Activated CD4-positive, alpha-beta T cell treated with anti-CD3 and anti-CD28 coated beads, Interleukin-2, Interleukin-6, amounts not matched to agents 100 ng/mL and 50 ng/mL, durations not matched to agents 16 hours and 8 hours (primary cell): Measurements from ENCODE around the gene RAB3GAP2.
A peak's percentile ranks its signal among the peaks of the same experiment; 100 is the strongest.
"Not testable (repeated sequence)": the region's sequence is repeated elsewhere in the genome, so short reads cannot be mapped to it uniquely, and the experiment has no call there.

Experiments
- DNase-seq: peaks from one replicate; pipeline ENCODE4 v3.0.0-alpha.2; 2020

RAB3GAP2 gene

DNA sequence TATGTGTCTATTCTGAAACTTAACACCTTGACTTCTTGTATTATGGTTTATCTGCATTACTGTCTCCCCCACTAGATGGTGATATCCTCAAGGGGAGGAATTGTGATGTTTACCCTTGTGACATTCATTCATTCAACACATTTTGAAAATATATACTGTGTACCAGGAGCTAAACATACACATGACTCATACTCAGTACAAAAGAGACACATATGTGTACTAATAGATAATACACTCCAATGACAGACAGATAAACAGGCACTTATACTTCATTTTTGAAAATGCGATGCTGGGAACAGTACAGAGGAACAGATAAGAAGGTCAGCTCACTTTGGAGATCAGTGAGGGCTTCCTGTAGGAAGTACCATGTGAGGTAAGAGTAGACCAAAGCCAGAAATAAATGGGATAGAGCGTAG is 8.9 kb upstream of the RAB3GAP2 start:
- no peak for DNase-seq

GRCh38 chr1:220280249-220280648 is 8.0 kb upstream of the RAB3GAP2 start:
- no peak for DNase-seq

DNA sequence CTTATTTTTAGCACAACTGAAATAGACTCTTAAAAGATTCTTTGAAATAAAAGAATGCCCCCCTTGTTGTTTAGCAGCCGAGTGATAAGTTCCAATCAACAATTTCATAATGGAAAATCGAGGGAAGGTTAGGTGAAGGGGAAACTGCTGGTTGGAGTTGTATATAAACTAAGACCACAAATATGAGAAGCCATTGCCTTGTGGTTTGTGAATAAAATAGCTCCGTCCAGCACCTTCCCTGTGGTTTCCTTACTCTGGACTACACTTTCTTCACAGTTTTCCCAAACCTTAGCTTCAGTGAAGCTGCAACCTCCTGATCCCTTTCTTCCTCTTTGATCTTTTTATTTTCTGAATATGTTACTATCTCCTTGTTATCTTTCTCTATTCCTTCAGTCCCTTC is 6.7 kb upstream of the RAB3GAP2 start:
- no peak for DNase-seq

DNA sequence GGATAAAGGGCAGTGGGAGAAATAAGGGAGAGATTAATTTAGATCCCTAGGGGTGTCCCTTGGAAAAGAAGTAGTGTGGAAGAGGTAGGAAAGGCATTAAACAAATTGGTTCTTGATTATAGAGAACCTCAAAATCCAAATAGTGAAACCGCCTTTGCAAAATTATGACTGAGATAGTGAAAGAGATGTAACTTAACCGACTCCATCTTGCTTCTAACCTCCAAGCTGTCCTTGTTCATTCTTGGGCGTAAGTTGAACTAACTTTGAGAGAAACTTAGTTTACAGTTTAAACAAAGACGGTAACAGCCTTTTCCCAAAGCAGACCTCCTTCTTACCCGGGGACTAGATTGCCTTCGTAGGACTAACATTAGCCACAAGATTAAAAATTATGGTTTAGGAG is 3.2 kb upstream of the RAB3GAP2 start:
- no peak for DNase-seq

DNA sequence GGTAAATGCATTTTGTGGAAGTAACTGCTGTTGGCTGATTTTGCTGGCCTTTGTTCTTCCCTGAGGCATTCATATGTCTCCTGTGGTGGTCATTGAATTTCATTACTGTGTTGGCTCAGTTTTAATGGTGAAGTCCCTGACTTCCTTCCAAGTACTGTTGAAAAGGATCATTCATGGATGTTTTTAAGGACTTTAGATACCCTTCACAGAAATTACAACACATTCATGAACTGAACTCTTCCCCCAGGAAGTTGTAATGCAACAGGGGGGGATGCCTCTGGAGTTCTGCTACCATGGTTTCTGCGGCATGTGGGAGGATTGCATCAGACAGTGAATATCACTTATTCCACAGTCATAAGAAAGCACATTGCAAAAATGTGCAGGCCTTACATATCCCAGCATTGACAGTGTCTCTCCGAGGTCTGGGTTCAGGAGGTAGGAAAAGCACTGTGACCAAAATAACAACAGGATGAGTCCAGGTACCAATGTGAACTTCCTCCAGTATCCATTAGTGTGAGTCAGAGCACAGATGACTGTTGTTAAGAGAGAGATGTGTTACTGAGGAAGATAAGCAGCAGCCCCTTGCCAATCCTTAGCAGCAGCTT is 2.1 kb upstream of the RAB3GAP2 start:
- DNase-seq = no peak

DNA sequence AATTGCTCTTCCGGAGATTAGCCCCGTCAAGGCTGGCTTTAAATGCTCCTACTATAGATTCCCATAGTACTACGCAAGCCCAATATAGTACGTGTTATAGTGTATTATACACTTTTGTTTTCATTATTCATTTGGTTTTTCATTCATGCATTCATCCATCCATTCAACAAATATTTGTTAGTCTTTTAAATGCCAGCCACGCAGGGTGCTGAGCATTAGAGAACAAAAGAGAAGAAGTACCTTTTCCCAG is 513 bp upstream of the RAB3GAP2 start:
- no peak for DNase-seq

GRCh38 chr1:220271706-220272046 is 577 bp downstream of the RAB3GAP2 start:
- peak; percentile 12 for DNase-seq

GRCh38 chr1:220269036-220269435 is 3.2 kb downstream of the RAB3GAP2 start:
- DNase-seq = no peak

- no peak for DNase-seq
These were observed 4.6 kb downstream of the RAB3GAP2 start for GRCh38 chr1:220267630-220268029.

GRCh38 chr1:220260228-220260627 is 12.0 kb downstream of the RAB3GAP2 start:
- not testable (repeated sequence) for DNase-seq

- DNase-seq = not testable (repeated sequence)
These were observed 12.5 kb downstream of the RAB3GAP2 start for GRCh38 chr1:220259756-220260155.

DNA sequence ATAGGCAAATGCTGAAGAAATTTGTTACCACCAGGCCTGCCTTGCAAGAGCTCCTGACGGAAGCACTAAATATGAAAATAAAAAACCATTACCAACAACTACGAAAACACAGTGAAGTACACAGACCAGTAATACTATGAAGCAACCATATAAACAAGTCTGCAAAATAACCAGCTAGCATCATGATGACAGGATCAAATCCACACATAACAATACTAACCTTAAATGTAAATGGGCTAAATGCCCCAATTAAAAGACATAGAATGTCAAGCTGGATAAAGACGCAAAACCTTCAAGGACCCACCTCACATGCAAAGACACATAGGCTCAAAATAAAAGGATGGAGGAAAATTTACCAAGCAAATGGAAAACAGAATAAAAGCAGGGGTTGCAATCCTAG is 16.1 kb downstream of the RAB3GAP2 start:
- not testable (repeated sequence) for DNase-seq

DNA sequence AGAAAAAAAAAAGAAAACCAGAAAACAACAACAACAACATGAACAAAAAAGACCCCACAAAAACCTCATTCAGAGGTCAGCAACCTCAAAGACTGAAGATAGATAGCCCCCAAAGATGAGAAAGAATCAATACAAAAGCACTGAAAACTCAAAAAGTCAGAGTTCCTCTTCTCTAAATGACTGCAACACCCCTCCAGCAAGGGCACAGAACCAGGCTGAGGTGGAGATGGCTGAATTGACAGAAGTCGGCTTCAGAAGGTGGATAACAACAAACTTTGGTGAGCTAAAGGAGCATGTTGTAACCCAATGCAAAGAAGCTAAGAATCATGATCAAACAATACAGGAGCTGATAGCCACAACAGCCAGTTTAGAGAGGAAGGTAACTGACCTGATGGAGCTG is 17.0 kb downstream of the RAB3GAP2 start:
- DNase-seq = no peak

- DNase-seq = not testable (repeated sequence)
These were observed 19.0 kb downstream of the RAB3GAP2 start for GRCh38 chr1:220253290-220253689.

DNA sequence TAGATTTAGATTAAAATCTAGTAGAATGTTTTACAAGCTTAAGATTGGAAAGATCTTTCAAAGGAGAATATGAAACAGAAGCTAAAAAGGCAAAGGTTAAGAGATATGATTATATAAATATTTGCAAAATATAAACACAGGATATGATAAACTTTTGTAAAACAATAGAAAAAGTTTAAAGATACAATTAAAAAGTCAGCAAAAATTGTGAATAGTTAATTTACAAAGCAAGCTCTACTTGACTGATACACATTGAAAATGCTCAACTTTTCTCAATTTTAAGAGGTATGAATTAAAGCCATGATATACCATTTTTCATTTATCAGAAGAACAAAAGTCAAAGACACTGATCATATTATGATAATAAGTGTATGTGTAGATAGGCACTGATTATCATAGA is 21.0 kb downstream of the RAB3GAP2 start:
- no peak for DNase-seq

DNA sequence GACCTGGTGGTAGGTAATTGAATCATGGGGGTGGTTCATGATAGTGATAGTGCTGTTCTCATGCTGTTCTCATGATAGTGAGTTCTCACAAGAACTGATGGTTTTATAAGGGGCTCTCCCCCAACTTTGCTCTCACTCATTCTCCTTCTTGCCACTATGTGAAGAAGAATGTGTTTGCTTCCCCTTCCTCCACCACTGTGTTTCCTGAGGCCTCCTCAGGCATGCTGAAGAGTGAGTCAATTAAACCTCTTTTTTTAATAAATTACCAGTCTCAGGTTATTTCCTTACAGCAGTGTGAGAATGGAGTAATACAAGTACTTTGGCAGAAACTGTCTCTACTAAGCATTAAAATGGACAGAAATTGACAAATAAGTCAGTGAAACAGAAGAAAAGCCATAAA is 21.6 kb downstream of the RAB3GAP2 start:
- no peak for DNase-seq

GRCh38 chr1:220249522-220249921 is 22.7 kb downstream of the RAB3GAP2 start:
- no peak for DNase-seq

- not testable (repeated sequence) for DNase-seq
These were observed 23.5 kb downstream of the RAB3GAP2 start for GRCh38 chr1:220248715-220249265.

DNA sequence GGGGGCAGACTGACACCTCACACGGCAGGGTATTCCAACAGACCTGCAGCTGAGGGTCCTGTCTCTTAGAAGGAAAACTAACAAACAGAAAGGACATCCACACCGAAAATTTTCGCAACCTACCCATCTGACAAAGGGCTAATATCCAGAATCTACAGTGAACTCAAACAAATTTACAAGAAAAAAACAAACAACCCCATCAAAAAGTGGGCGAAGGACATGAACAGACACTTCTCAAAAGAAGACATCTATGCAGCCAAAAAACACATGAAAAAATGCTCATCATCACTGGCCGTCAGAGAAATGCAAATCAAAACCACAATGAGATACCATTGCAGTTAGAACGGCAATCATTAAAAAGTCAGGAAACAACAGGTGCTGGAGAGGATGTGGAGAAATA is 26.4 kb downstream of the RAB3GAP2 start:
- DNase-seq = not testable (repeated sequence)

- no peak for DNase-seq
These were observed 28.3 kb downstream of the RAB3GAP2 start for GRCh38 chr1:220243947-220244346.

DNA sequence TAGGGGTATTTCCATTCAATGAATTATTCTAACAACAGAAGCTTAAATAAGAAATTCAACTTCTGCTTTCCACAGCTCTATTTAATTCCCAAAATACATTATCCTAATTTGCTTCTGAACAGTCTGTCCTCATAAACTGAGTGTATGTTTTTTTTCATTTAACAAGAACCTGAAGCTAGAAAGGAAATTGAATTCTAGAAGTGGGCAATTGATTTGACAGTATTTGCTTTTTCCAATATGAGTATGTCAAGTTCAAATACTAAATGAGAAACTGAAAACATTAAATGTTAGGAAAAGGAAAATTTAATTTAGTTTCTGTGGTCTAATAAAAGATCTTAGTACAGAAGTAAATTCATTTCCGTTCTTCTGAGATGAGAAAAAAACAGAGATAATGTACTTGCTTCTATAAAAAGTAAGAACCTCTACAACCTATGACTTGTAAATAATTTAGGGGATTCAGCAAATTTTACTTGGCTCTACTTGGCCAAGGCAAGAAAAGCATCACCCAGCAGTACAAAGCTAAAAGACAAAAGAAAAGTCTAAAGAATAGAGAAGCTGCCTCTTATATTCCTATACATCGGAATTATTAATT is 31.1 kb downstream of the RAB3GAP2 start:
- peak; percentile 7 for DNase-seq

- DNase-seq = no peak
These were observed 32.3 kb downstream of the RAB3GAP2 start for GRCh38 chr1:220239966-220240365.

- no peak for DNase-seq
These were observed 33.0 kb downstream of the RAB3GAP2 start for GRCh38 chr1:220239213-220239612.

DNA sequence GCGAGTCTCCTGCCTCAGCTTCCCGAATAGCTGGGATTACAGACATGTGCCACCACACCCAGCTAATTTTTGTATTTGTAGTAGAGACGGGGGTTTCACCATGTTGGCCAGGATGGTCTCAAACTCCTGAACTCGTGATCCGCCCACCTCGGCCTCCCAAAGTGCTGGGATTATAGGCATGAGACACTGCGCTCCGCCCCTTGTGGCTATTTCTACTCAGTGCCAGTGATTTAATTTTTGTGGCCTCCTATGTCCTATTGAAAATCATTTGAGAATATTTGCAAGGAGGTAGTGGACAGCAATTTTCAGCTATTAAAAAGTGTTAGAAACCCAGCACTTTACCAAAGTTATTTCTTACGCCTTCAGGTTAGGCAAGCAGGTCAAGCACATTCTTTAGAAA is 36.0 kb downstream of the RAB3GAP2 start:
- not testable (repeated sequence) for DNase-seq

GRCh38 chr1:220235462-220235861 is 36.8 kb downstream of the RAB3GAP2 start:
- DNase-seq = no peak
